ENCODE data around the gene EFL1. TPM values are rescaled to one million over a fixed set of nuclear protein-coding genes. Genes with fewer than 3 reads are reported as not detected.

The EFL1 gene
- total and polyA plus RNA-seq, 2 experiments from 2014 or later, result 15.4 to 46.4 TPM

DNA sequence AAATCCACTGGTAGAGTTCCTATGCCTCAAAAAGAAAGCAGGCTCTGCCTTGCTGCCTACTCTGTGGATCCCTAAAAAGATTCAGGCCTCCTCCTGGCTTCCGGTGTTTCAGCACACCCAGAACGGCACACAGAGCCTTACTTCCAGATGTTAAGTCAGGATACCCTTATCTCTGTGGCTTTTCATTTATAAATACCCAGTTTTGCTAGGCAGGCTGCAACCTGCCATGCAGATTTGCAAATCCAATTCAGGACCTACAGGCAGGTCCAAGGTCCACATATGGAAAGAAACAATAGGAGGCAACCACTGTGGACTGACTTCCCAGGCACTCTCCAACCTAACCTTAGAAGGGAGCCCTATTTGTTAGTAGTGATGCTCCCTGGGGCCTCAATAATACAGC is 30.7 kb downstream of the EFL1 start (continued):
- TF ChIP-seq, protein P1, sequence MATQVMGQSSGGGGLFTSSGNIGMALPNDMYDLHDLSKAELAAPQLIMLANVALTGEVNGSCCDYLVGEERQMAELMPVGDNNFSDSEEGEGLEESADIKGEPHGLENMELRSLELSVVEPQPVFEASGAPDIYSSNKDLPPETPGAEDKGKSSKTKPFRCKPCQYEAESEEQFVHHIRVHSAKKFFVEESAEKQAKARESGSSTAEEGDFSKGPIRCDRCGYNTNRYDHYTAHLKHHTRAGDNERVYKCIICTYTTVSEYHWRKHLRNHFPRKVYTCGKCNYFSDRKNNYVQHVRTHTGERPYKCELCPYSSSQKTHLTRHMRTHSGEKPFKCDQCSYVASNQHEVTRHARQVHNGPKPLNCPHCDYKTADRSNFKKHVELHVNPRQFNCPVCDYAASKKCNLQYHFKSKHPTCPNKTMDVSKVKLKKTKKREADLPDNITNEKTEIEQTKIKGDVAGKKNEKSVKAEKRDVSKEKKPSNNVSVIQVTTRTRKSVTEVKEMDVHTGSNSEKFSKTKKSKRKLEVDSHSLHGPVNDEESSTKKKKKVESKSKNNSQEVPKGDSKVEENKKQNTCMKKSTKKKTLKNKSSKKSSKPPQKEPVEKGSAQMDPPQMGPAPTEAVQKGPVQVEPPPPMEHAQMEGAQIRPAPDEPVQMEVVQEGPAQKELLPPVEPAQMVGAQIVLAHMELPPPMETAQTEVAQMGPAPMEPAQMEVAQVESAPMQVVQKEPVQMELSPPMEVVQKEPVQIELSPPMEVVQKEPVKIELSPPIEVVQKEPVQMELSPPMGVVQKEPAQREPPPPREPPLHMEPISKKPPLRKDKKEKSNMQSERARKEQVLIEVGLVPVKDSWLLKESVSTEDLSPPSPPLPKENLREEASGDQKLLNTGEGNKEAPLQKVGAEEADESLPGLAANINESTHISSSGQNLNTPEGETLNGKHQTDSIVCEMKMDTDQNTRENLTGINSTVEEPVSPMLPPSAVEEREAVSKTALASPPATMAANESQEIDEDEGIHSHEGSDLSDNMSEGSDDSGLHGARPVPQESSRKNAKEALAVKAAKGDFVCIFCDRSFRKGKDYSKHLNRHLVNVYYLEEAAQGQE (IDR thresholded peaks at IDR 0.05; ENCODE audit: unreplicated experiment), result no peak

DNA sequence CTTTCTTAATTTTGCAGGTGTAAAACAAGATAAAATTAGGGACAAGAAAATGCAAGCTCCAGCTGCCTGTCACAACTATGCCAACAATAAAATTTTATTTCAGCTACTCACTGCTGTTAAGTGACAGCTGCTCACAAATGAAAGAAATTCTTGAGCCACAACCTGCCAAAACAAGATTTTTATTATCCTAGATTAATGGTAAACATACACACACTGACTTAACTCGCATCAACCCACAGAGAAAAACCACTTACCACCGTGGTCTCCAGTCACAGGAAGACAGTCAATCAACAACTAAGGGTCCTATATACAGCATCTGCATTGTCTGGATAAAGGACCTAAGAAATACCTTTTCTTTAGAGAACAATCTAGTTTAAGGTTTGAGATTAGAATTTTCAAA is 31.3 kb downstream of the EFL1 start:
- Histone ChIP-seq H3K4me3 (no peak overlapping the region), H4K20me1 (replicated peaks; ENCODE audit: insufficient read depth) (no peaks in the 10 kb centered on the region), H3K27me3 (ENCODE audit: insufficient read depth) (no peaks in the 10 kb centered on the region), H2AFZ (no peak overlapping the region), H3K4me2 (no peak overlapping the region), H3F3A (replicated peaks; ENCODE audit: low read depth) (no peaks in the 10 kb centered on the region), H3K4me1 (ENCODE audit: insufficient read depth) (no peaks in the 10 kb centered on the region), H3K36me3 (ENCODE audit: insufficient read depth) (peaks cover 3% of the 10 kb centered on the region; the same call in 1 of the 2 replicates), H3K27ac (ENCODE audit: low read depth) (no peak overlapping the region), H3K9me2 (ENCODE audit: insufficient read depth) (no peaks in the 10 kb centered on the region), H3K79me2 (replicated peaks; ENCODE audit: insufficient read depth) (no peaks in the 10 kb centered on the region)
- no peak for ATAC-seq
- Mint-ChIP-seq H3K36me3 (ENCODE audit: low read depth) (peaks cover 5% of the 10 kb centered on the region), H3K27ac (no peak overlapping the region), H3K4me1 (peaks cover 7% of the 10 kb centered on the region; the same call in 1 of the 3 replicates), H3K9me3 (no peaks in the 10 kb centered on the region), H3K4me3 (no peak overlapping the region), H3K27me3 (ENCODE audit: insufficient read depth, low read depth, poor library complexity) (no peaks in the 10 kb centered on the region)
- no peak for DNase-seq (ENCODE audit: low spot score)
- TF ChIP-seq NANOG (IDR thresholded peaks at IDR 0.05; ENCODE audit: borderline replicate concordance), result no peak
- TF ChIP-seq, protein P1 (IDR thresholded peaks at IDR 0.05; ENCODE audit: unreplicated experiment), result no peak
- no peak for TF ChIP-seq JUNB (IDR thresholded peaks at IDR 0.05; ENCODE audit: unreplicated experiment)
- TF ChIP-seq, protein P2, sequence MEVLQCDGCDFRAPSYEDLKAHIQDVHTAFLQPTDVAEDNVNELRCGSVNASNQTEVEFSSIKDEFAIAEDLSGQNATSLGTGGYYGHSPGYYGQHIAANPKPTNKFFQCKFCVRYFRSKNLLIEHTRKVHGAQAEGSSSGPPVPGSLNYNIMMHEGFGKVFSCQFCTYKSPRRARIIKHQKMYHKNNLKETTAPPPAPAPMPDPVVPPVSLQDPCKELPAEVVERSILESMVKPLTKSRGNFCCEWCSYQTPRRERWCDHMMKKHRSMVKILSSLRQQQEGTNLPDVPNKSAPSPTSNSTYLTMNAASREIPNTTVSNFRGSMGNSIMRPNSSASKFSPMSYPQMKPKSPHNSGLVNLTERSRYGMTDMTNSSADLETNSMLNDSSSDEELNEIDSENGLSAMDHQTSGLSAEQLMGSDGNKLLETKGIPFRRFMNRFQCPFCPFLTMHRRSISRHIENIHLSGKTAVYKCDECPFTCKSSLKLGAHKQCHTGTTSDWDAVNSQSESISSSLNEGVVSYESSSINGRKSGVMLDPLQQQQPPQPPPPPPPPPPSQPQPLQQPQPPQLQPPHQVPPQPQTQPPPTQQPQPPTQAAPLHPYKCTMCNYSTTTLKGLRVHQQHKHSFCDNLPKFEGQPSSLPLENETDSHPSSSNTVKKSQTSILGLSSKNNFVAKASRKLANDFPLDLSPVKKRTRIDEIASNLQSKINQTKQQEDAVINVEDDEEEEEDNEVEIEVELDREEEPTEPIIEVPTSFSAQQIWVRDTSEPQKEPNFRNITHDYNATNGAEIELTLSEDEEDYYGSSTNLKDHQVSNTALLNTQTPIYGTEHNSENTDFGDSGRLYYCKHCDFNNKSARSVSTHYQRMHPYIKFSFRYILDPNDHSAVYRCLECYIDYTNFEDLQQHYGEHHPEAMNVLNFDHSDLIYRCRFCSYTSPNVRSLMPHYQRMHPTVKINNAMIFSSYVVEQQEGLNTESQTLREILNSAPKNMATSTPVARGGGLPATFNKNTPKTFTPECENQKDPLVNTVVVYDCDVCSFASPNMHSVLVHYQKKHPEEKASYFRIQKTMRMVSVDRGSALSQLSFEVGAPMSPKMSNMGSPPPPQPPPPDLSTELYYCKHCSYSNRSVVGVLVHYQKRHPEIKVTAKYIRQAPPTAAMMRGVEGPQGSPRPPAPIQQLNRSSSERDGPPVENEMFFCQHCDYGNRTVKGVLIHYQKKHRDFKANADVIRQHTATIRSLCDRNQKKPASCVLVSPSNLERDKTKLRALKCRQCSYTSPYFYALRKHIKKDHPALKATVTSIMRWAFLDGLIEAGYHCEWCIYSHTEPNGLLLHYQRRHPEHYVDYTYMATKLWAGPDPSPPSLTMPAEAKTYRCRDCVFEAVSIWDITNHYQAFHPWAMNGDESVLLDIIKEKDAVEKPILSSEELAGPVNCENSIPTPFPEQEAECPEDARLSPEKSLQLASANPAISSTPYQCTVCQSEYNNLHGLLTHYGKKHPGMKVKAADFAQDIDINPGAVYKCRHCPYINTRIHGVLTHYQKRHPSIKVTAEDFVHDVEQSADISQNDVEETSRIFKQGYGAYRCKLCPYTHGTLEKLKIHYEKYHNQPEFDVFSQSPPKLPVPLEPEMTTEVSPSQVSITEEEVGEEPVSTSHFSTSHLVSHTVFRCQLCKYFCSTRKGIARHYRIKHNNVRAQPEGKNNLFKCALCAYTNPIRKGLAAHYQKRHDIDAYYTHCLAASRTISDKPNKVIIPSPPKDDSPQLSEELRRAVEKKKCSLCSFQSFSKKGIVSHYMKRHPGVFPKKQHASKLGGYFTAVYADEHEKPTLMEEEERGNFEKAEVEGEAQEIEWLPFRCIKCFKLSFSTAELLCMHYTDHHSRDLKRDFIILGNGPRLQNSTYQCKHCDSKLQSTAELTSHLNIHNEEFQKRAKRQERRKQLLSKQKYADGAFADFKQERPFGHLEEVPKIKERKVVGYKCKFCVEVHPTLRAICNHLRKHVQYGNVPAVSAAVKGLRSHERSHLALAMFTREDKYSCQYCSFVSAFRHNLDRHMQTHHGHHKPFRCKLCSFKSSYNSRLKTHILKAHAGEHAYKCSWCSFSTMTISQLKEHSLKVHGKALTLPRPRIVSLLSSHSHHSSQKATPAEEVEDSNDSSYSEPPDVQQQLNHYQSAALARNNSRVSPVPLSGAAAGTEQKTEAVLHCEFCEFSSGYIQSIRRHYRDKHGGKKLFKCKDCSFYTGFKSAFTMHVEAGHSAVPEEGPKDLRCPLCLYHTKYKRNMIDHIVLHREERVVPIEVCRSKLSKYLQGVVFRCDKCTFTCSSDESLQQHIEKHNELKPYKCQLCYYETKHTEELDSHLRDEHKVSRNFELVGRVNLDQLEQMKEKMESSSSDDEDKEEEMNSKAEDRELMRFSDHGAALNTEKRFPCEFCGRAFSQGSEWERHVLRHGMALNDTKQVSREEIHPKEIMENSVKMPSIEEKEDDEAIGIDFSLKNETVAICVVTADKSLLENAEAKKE (CRISPR knock-in tag; IDR thresholded peaks at IDR 0.05), result no peak
- no peak for TF ChIP-seq ZNF114 (CRISPR knock-in tag; IDR thresholded peaks at IDR 0.05)
- TF ChIP-seq POLR2AphosphoS5 (IDR thresholded peaks at IDR 0.05; ENCODE audit: low read depth), result no peak
- TF ChIP-seq, protein P3, sequence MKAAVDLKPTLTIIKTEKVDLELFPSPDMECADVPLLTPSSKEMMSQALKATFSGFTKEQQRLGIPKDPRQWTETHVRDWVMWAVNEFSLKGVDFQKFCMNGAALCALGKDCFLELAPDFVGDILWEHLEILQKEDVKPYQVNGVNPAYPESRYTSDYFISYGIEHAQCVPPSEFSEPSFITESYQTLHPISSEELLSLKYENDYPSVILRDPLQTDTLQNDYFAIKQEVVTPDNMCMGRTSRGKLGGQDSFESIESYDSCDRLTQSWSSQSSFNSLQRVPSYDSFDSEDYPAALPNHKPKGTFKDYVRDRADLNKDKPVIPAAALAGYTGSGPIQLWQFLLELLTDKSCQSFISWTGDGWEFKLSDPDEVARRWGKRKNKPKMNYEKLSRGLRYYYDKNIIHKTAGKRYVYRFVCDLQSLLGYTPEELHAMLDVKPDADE (IDR thresholded peaks at IDR 0.05), result no peak
- TF ChIP-seq EZH2 (IDR thresholded peaks at IDR 0.05; ENCODE audit: low read depth, unreplicated experiment), result no peak
- TF ChIP-seq CREB1 (CRISPR knock-in tag; IDR thresholded peaks at IDR 0.05; ENCODE audit: low read depth), result no peak
- no peak for TF ChIP-seq ZNF331 (CRISPR knock-in tag; IDR thresholded peaks at IDR 0.05; ENCODE audit: low read depth)

Measured in GM23338 (cell line).